Hepatocyte (in vitro differentiated cells): ENCODE results near the gene PDIA5. TPM values are rescaled to one million over a fixed set of nuclear protein-coding genes. Genes with fewer than 3 reads are reported as not detected.
A peak's percentile ranks its signal among the peaks of the same experiment; 100 is the strongest.

Experiments used
- DNase-seq: peaks from one replicate; pipeline ENCODE4 v3.0.0-alpha.2; 2016; ENCODE audit warnings: low spot score
- H2AFZ ChIP-seq: fragments of 200-600 bp; sonication (generic); 2 replicates; pipeline ENCODE4 v1.6.0; 2016; ENCODE audit warnings: antibody characterized with exemption, mild to moderate bottlenecking
- H3K27ac ChIP-seq: fragments of 200-600 bp; sonication (generic); 2 replicates; pipeline ENCODE4 v1.5.1; 2016; ENCODE audit warnings: mild to moderate bottlenecking
- H3K27me3 ChIP-seq: fragments of 200-600 bp; sonication (generic); 2 replicates; pipeline ENCODE4 v1.6.1; 2016
- H3K36me3 ChIP-seq: fragments of 200-600 bp; sonication (generic); replicated peaks from 2 replicates; pipeline ENCODE4 v1.5.1; 2016; ENCODE audit warnings: low read depth; ENCODE audit not compliant: insufficient read depth
- H3K4me1 ChIP-seq: fragments of 200-600 bp; sonication (generic); 2 replicates; pipeline ENCODE4 v1.5.1; 2016; ENCODE audit warnings: mild to moderate bottlenecking, moderate library complexity; ENCODE audit not compliant: insufficient read depth
- H3K4me2 ChIP-seq: fragments of 200-600 bp; sonication (generic); 2 replicates; pipeline ENCODE4 v1.6.0; 2016
- H3K4me3 ChIP-seq: fragments of 200-600 bp; sonication (generic); 2 replicates; pipeline ENCODE4 v1.5.1; 2016; ENCODE audit warnings: mild to moderate bottlenecking
- H3K79me2 ChIP-seq: fragments of 200-600 bp; sonication (generic); 2 replicates; pipeline ENCODE4 v1.6.0; 2017; ENCODE audit warnings: mild to moderate bottlenecking
- H3K9me2 ChIP-seq: fragments of 200-600 bp; sonication (generic); replicated peaks from 2 replicates; pipeline ENCODE4 v1.6.0; 2017; ENCODE audit warnings: mild to moderate bottlenecking; ENCODE audit not compliant: insufficient read depth
- H3K9me3 ChIP-seq: fragments of 200-600 bp; sonication (generic); 2 replicates; pipeline ENCODE4 v1.5.1; 2016; ENCODE audit warnings: low read depth, mild to moderate bottlenecking
- H4K20me1 ChIP-seq: fragments of 200-600 bp; sonication (generic); 2 replicates; pipeline ENCODE4 v1.6.0; 2016; ENCODE audit warnings: mild to moderate bottlenecking; ENCODE audit not compliant: insufficient read depth, poor library complexity, severe bottlenecking
- EZH2 ChIP-seq: fragments of 200-600 bp; sonication (generic); IDR thresholded peaks from 2 replicates; pipeline ENCODE4 v1.6.1; 2016; ENCODE audit warnings: antibody characterized with exemption, mild to moderate bottlenecking, borderline replicate concordance
- EZH2phosphoT487 ChIP-seq: fragments of 200-600 bp; sonication (generic); IDR thresholded peaks from one replicate; pipeline ENCODE4 v1.6.1; 2018; ENCODE audit warnings: antibody characterized with exemption, mild to moderate bottlenecking, low read depth, moderate library complexity; ENCODE audit not compliant: unreplicated experiment, severe bottlenecking
- WGBS: methylation state at CpG from one replicate; pipeline ENCODE4 v1.1.6; 2016; ENCODE audit warnings: low lambda C conversion rate; ENCODE audit errors: missing lambda C conversion rate; 5-methylcytosine and 5-hydroxymethylcytosine counted together
- polyA plus RNA-seq: library from polyadenylated mRNA; unstranded; fragments of >200 nt; fragmentation: Nextera tagmentation; extraction: Ambion mirVana; gene quantifications from 2 replicates; pipeline ENCODE4 v1.2.1, GENCODE V29; 2016
- total RNA-seq: library from RNA; depleted of rRNA; stranded (reverse); fragments of >200 nt; gene quantifications from 2 replicates; pipeline ENCODE4 v1.2.3, GENCODE V29; 2014
- TF ChIP-seq, protein P1 (sequence below): fragments of 200-600 bp; sonication (generic); IDR thresholded peaks from 2 replicates; pipeline ENCODE4 v1.5.1; 2016; ENCODE audit warnings: antibody characterized with exemption, mild to moderate bottlenecking; ENCODE audit not compliant: poor library complexity

PDIA5 gene
- total and polyA plus RNA-seq, 2 experiments from 2014 or later: 71.8 to 97.3 TPM

DNA sequence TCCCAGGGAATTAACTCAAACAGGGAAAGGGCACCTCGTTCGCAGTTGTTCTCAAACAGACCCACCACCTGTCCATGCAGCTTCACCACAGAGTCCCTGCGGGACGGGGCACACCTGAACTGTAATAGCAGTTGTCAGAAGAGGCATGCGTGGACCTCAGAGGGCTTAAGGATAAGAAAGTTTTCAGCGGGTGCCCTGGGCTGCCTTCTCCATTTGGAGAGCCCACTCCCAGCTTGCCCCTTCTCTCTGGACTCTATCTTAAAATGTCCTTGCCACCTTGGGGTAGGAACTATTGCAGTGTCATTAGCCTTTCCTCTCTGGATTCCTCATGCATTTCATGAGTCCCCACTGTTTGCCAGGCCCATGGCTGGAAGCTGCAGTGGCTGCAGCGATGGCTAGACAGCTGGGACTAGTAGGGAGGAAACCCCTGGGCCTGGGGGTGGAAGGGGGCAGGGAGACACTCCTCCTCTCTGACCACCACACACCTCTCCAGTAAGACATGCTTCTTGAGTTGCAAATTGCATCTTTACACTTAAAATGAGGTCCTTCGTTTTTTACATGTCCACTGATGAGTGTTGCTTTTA, 33.5 kb downstream of the PDIA5 start:
- Histone ChIP-seq H4K20me1 (peaks cover 3% of the 10 kb centered on the region), H2AFZ (no peak overlapping the region), H3K79me2 (peaks cover 1% of the 10 kb centered on the region), H3K36me3 (peaks cover 3% of the 10 kb centered on the region), H3K9me3 (no peaks in the 10 kb centered on the region), H3K4me3 (no peak overlapping the region), H3K4me2 (no peak overlapping the region), H3K27ac (no peak overlapping the region), H3K4me1 (peaks cover 21% of the 10 kb centered on the region), H3K9me2 (no peaks in the 10 kb centered on the region), H3K27me3 (no peaks in the 10 kb centered on the region)
- no peak for DNase-seq
- 88% methylated on average over 8 of the region's 8 CpGs for WGBS
- TF ChIP-seq EZH2phosphoT487 (no peak), EZH2 (no peak)
- TF ChIP-seq, protein P1, sequence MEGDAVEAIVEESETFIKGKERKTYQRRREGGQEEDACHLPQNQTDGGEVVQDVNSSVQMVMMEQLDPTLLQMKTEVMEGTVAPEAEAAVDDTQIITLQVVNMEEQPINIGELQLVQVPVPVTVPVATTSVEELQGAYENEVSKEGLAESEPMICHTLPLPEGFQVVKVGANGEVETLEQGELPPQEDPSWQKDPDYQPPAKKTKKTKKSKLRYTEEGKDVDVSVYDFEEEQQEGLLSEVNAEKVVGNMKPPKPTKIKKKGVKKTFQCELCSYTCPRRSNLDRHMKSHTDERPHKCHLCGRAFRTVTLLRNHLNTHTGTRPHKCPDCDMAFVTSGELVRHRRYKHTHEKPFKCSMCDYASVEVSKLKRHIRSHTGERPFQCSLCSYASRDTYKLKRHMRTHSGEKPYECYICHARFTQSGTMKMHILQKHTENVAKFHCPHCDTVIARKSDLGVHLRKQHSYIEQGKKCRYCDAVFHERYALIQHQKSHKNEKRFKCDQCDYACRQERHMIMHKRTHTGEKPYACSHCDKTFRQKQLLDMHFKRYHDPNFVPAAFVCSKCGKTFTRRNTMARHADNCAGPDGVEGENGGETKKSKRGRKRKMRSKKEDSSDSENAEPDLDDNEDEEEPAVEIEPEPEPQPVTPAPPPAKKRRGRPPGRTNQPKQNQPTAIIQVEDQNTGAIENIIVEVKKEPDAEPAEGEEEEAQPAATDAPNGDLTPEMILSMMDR: no peak

DNA sequence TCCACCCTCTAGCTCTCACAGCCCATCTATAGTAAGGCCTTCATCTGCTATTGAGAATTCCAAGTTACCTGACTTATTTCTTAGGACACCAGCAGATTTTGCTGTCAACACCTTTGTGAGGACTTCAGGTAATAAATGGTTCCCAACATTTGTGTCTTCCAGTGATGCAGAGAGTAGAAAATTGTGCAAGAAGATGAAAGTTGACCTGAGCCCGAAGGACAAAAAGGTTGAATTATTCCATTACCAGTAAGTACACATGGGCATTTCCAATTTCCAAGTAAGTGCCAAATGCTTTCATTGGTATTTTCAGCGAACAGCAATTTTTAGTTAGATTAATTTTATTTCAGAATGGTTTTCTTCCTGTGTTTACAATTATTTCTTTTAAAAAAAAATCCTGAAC, 35.4 kb downstream of the PDIA5 start:
- TF ChIP-seq, protein P1: no peak
- TF ChIP-seq EZH2phosphoT487: no peak
- TF ChIP-seq EZH2: no peak
- peaks cover 11% of the 10 kb centered on the region for H3K4me1 ChIP-seq
- H3K79me2 ChIP-seq: no peaks in the 10 kb centered on the region
- no peak for DNase-seq
- H3K4me3 ChIP-seq: no peak overlapping the region
- 97% methylated on average over 2 of the region's 2 CpGs for WGBS
- peak overlapping the region; percentile 1 for H3K27ac ChIP-seq
- no peak overlapping the region for H2AFZ ChIP-seq
- no peak overlapping the region for H3K4me2 ChIP-seq
- H3K9me2 ChIP-seq: no peaks in the 10 kb centered on the region
- no peaks in the 10 kb centered on the region for H3K27me3 ChIP-seq
- peaks cover 3% of the 10 kb centered on the region for H3K36me3 ChIP-seq
- H3K9me3 ChIP-seq: no peaks in the 10 kb centered on the region
- peaks cover 3% of the 10 kb centered on the region for H4K20me1 ChIP-seq

DNA sequence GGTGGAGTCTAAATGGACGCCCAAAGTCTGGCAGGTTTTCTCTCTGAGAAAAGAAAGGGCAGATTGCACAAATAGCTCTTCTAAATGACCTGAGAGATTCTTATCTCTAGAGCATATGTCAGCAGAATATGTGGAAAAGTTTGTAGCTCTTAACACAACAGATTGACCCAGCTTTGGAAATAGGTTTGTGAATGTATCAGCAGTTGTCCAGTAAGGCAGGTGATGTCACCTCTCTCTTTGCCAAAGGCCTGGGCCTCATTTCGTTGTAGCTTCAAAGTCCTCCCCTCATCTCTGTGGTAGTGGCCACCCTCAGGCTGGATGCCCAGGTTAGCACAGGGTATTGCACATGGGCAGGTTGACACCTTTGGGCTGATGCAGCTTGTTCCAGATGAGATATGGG, 36.0 kb downstream of the PDIA5 start:
- peaks cover 7% of the 10 kb centered on the region for H3K4me1 ChIP-seq
- DNase-seq: peak; percentile 31
- no peaks in the 10 kb centered on the region for H3K79me2 ChIP-seq
- TF ChIP-seq, protein P1: no peak
- TF ChIP-seq EZH2 (no peak), EZH2phosphoT487 (no peak)
- H3K9me2 ChIP-seq: no peaks in the 10 kb centered on the region
- H3K27me3 ChIP-seq: no peaks in the 10 kb centered on the region
- no peaks in the 10 kb centered on the region for H3K9me3 ChIP-seq
- H3K4me3 ChIP-seq: no peak overlapping the region
- 76% methylated on average over 2 of the region's 2 CpGs for WGBS
- H3K4me2 ChIP-seq: no peak overlapping the region
- no peaks in the 10 kb centered on the region for H4K20me1 ChIP-seq
- peak overlapping the region; percentile 65 for H3K27ac ChIP-seq
- peaks cover 3% of the 10 kb centered on the region for H3K36me3 ChIP-seq
- H2AFZ ChIP-seq: no peak overlapping the region

DNA sequence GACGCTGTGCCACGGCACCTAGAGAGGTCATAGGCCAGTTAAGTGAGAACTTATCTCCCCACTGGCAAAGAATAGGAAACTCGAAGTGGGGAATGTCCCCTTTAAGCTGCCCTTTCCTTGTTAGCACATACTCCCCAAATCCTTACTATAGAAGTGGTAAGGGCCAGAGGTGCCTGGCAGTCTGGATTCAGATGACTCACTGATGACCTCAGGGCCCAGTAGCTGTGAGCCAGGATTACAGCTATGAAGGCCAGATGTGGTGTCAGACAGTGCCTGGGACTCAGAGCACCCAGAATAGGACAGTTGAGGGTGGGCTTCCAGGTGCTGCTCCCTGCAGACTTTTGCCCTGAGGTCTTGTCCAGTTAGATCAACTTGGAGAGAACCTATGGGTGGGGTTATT, 37.7 kb downstream of the PDIA5 start:
- peak overlapping the region; percentile 65 for H3K27ac ChIP-seq
- peak; percentile 59 for DNase-seq
- peaks cover 7% of the 10 kb centered on the region for H3K4me1 ChIP-seq
- no peak overlapping the region for H3K4me3 ChIP-seq
- H3K79me2 ChIP-seq: no peaks in the 10 kb centered on the region
- H2AFZ ChIP-seq: no peak overlapping the region
- H3K27me3 ChIP-seq: no peaks in the 10 kb centered on the region
- H4K20me1 ChIP-seq: no peaks in the 10 kb centered on the region
- 33% methylated on average over 3 of the region's 3 CpGs for WGBS
- no peak overlapping the region for H3K4me2 ChIP-seq
- peaks cover 3% of the 10 kb centered on the region for H3K36me3 ChIP-seq
- no peaks in the 10 kb centered on the region for H3K9me2 ChIP-seq
- no peaks in the 10 kb centered on the region for H3K9me3 ChIP-seq
- TF ChIP-seq, protein P1: no peak
- no peak for TF ChIP-seq EZH2phosphoT487
- TF ChIP-seq EZH2: no peak
